SH-SY5Y (cell line): Measurements from ENCODE around the gene QTRT2.

ENCODE experiments used
- GATA2 ChIP-seq: IDR thresholded peaks from 2 replicates; pipeline ENCODE4 v1.6.1; 2011; ENCODE audit warnings: mild to moderate bottlenecking, low read depth, low read length
- GATA3 ChIP-seq: IDR thresholded peaks from 2 replicates; pipeline ENCODE4 v1.6.1; 2011; ENCODE audit warnings: low read depth, mild to moderate bottlenecking, low read length, moderate library complexity

The QTRT2 gene

GRCh38 chr3:114058646-114059045 lies 2.1 kb downstream of the QTRT2 start:
- TF ChIP-seq GATA3 (no peak), GATA2 (no peak)

GRCh38 chr3:114060906-114061655 lies 4.5 kb downstream of the QTRT2 start:
- TF ChIP-seq GATA3 (no peak), GATA2 (no peak)

GRCh38 chr3:114067804-114068203 lies 11.3 kb downstream of the QTRT2 start:
- TF ChIP-seq GATA3 (no peak), GATA2 (no peak)

DNA sequence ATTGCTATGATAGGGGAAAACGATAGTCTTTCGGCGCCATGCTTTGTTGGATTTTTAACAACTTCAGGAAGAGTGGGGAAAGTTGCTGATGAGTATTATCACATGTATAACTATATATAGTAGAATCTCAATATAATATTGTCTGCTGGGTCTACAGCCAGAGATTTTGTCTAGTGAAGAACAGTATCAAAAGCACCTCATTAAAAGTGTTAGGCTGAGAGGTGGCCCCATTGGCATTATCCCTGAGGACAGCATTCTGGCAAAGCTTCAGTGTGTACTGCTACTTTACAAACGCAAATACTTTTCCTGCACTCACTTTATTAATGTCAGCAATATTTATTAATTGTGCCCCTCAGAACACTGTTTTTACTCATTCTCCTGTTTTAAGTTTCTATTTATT lies 11.8 kb downstream of the QTRT2 start:
- TF ChIP-seq GATA2 (no peak), GATA3 (no peak)

- TF ChIP-seq GATA2 (no peak), GATA3 (no peak)
Measured at GRCh38 chr3:114071786-114072185, 15.2 kb downstream of the QTRT2 start.

GRCh38 chr3:114076711-114077110 lies 20.2 kb downstream of the QTRT2 start:
- TF ChIP-seq GATA2: no peak
- no peak for TF ChIP-seq GATA3

- no peak for TF ChIP-seq GATA2
- no peak for TF ChIP-seq GATA3
Measured at GRCh38 chr3:114078126-114078525, 21.6 kb downstream of the QTRT2 start.

DNA sequence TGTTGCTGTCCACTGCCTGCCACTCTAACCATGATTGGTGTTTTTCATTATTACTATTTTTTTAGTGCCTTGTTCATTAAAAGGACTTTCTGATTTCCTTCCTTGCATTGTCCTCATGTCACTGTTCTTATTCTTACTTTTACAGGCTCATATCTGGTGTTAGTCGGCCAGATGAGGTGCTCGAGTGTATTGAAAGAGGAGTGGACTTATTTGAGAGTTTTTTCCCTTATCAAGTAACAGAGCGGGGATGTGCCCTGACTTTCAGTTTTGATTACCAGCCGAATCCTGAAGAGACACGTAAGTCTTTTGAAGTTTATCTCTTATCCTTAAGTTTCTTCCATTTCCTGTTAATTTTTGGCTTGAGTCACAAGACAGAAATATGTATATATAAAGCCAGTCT lies 23.2 kb downstream of the QTRT2 start:
- TF ChIP-seq GATA3 (no peak), GATA2 (no peak)

- no peak for TF ChIP-seq GATA3
- no peak for TF ChIP-seq GATA2
Measured at GRCh38 chr3:114080201-114080600, 23.7 kb downstream of the QTRT2 start.

- TF ChIP-seq GATA2 (no peak), GATA3 (no peak)
Measured at GRCh38 chr3:114081037-114081436, 24.5 kb downstream of the QTRT2 start.

DNA sequence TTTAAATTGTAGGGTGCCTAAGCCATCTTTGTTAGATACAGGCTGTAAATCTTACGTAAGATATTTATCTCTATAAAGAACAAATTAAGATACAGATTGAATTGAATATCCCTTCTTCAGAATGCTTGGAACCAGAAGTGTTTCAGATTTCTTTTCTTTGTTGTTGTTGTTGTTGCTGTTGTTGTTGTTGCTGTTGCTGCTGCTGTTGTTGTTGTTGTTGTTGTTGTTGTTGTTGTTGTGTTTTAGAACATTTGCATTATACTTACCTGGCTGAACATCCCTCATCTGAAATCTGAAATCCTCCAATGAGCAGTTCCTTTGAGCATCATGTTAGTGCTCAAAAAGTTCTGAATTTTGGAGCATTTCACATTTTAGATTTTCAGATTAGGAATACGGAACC lies 26.6 kb downstream of the QTRT2 start:
- TF ChIP-seq GATA2 (no peak), GATA3 (no peak)

DNA sequence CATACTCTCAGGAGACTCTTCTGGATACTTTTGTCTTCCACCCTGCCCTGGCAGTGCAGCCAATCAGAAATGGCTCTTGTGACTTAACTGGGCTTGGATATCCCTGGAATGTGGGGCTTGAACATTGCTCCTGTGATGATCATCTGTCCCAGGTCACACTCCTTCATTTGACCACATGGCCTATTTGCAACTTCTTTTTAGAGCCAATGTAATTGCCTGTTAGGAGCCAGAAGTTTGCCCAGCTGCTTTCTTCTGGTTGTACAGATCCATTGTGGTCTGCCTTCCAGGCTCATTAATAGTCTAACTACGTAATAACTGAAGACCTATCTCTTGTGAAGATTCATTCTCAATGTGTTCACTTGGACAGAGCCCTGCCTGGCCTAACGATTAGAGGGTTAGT lies 29.8 kb downstream of the QTRT2 start:
- TF ChIP-seq GATA2: no peak
- no peak for TF ChIP-seq GATA3

GRCh38 chr3:114089675-114090074 lies 33.1 kb downstream of the QTRT2 start:
- no peak for TF ChIP-seq GATA2

DNA sequence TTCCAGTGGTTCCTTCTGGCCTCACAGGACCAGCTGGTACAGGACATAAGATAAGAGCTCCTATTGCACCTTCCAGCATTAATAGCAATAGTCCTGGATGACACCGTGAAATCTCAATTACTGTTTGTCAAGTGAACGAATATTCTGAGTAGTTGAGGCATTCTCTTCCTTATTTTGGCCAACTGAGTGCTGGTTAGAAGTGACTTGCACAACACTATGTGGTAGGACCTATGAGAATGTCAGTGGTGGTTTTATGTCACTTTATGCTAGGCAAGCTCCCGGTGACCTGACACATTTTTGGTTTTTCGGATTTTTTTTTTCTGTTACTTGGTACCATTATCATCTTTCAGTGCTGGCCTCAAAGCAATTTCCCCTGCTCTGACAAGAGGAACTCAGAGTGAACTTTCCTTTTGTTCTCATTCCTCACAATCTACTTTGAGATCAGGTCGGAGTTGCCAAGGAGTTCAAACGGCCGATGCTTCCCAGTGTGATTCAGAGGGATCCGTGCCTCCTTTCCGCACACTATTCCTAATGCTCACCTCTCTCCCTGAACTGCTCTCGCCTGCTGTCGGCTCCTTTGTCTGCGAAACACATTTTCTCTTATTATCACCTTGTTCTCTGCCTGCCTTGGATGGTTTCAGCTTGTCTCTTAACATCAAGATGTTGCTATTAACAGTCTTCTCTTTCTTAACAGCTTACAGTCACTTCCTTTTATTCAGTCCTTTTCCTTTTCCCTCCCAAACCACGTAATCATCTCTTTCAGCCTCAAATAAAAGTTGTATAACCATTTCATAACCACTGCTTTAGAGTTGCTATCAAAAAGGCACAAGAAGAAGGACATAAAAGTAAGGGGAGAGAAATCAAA lies 35.8 kb downstream of the QTRT2 start:
- no peak for TF ChIP-seq GATA2
- TF ChIP-seq GATA3: no peak

GRCh38 chr3:114093016-114093380 lies 36.5 kb downstream of the QTRT2 start:
- TF ChIP-seq GATA2 (no peak), GATA3 (no peak)

DNA sequence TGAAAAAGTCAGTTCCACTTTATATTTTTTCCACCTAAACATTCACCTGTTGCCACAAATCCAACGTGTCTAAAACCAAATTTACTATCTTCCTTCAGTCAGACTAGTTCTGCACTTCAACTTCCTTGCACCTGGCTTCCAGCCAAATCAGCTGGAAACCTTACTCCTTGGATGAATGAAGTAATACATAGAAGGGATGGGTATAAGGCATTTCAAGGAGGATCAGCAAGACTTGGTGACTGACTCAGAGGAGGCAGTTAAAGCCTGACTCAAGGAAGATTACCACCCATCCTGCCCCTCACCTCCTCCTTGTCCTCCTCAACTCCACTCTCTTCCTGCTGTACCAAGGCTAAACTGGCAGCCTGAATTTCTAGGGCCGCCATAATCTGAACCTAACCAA lies 37.1 kb downstream of the QTRT2 start:
- TF ChIP-seq GATA2 (no peak), GATA3 (no peak)
